DMS53 (cell line): Measurements from ENCODE around the gene ATP9B.
"Not testable (repeated sequence)": the region's sequence is repeated elsewhere in the genome, so short reads cannot be mapped to it uniquely, and the experiment has no call there.

Experiments
- DNase-seq: peaks from one replicate; lab custom pipeline; 2025; lab: John Stamatoyannopoulos, UW

ATP9B gene

DNA sequence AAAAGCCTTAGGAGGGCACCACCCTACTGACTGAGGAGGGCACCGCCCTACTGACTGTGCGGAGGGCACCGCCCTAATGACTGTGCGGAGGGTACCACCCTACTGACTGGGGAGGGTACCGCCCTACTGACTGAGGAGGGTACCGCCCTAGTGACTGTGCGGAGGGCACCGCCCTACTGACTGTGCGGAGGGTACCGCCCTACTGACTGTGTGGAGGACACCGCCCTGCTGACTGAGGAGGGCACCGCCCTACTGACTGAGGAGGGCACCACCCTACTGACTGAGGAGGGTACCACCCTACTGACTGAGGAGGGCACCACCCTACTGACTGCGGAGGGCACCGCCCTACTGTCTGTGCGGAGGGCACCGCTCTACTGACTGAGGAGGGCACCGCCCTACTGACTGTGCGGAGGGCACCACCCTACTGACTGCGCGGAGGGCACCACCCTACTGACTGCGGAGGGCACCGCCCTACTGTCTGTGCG, 176.4 kb downstream of the ATP9B start:
- DNase-seq, result no peak

- DNase-seq, result peak; percentile 93
These were observed 177.3 kb downstream of the ATP9B start for GRCh38 chr18:79246309-79247108.

DNA sequence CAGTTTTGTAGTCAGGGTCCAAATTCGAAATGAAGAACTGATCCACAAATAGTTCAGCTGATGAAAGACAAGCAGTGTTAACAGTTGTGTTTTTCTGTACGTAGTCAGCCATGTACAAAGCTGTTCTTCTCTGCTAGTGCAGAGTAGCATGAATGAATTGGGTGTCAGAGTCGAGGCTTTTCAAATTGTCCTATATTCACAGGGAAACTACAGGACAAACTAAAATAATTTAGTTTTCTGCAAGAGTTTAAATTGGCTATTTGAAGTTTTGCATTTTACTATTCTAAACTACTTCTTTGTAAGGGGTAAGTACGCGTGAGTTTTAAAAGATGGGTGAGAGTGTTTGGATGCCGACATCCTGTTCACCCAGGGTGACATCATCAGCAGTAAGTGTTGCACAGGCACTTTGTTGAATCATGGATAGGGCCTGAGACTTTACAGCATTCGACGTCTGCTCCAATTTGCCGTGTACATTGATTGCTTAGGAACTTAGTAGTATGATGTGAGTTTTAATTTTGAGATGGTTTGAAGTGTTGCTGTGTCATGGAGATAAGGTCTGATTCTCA, 179.4 kb downstream of the ATP9B start:
- no peak for DNase-seq

DNA sequence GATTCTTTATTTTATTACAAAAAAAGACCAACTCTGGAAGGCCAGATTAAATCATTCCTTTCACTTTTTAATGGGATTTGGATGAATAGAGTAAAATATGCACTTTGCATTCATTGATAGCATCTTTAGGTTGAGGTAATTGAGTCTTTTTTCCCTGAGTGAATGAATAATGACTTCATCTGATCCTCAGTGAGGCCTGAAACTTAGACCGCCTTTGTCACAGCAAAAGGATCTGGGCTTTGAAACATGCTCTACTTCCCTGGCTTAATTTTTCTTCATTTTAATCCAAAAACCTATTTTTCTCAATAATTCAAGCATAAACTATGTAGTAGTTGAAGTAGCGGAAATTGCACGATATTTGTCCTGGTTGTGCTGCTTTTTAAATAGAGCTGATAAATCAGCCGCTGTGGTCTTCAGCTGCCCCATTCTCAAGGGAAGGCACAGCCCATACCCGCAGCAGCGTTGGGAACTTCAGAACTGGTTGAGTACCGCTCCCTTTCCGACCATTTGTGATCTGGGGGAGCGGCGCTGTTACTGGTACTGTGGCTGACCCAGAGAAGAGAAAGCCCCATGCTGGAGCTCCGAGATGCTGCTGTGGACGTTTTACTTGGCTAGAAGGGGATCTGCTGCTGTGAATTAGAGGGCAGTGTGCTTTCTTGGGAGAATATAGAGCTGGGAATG, 181.2 kb downstream of the ATP9B start:
- no peak for DNase-seq

GRCh38 chr18:79251021-79251420, 181.8 kb downstream of the ATP9B start:
- no peak for DNase-seq

GRCh38 chr18:79252904-79253633, 183.9 kb downstream of the ATP9B start:
- no peak for DNase-seq

GRCh38 chr18:79257480-79257879, 188.3 kb downstream of the ATP9B start:
- no peak for DNase-seq

GRCh38 chr18:79258447-79258846, 189.3 kb downstream of the ATP9B start:
- no peak for DNase-seq

GRCh38 chr18:79259218-79259617, 190.0 kb downstream of the ATP9B start:
- DNase-seq, result no peak

DNA sequence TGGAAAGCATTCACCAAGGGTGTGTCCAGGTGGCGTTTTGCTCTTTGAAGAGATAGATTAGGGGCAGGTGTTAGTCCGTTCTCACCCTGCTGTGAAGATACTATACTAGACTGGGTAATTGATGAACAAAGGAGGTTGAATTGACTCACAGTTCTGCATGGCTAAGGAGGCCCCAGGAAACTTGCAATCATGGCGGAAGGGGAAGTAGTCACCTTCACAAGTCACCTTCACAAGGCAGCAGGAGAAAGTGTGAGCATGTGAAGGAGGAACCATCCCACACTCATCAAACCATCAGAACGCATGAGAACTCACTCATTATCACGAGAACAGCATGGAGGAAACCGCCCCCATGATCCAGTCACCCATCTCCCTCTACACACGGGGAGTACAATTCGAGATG, 190.8 kb downstream of the ATP9B start:
- no peak for DNase-seq

DNA sequence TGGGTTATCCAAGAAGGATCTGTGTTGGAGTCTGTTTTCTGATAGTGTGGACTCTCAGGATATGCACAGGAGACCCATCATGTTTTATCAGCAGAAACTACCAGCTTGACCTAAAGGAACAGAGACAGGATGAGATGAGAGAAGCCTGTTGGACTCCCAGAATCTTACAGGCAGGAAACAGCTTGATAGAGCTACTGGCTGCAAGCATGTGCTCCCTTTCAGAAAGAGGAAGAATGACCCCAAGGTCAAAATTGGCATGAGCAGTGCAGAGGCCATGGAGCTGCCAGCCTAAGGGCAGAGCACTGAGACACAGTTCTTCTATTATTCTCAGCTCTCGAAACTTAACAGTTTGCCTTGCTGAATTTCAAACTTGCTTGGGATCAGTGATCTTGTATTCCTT, 191.3 kb downstream of the ATP9B start:
- DNase-seq, result no peak

- not testable (repeated sequence) for DNase-seq
These were observed 195.9 kb downstream of the ATP9B start for GRCh38 chr18:79265068-79265467.

DNA sequence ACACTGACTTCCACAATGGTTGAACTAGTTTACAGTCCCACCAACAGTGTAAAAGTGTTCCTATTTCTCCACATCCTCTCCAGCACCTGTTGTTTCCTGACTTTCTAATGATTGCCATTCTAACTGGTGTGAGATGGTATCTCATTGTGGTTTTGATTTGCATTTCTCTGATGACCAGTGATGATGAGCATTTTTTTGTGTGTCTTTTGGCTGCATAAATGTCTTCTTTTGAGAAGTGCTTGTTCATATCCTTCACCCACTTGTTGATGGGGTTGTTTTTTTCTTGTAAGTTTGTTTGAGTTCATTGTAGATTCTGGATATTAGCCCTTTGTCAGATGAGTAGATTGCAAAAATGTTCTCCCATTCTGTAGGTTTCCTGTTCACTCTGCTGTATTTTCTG, 202.6 kb downstream of the ATP9B start:
- DNase-seq, result not testable (repeated sequence)

- DNase-seq, result no peak
These were observed 203.7 kb downstream of the ATP9B start for GRCh38 chr18:79272916-79273315.

- no peak for DNase-seq
These were observed 205.6 kb downstream of the ATP9B start for GRCh38 chr18:79274823-79275222.

DNA sequence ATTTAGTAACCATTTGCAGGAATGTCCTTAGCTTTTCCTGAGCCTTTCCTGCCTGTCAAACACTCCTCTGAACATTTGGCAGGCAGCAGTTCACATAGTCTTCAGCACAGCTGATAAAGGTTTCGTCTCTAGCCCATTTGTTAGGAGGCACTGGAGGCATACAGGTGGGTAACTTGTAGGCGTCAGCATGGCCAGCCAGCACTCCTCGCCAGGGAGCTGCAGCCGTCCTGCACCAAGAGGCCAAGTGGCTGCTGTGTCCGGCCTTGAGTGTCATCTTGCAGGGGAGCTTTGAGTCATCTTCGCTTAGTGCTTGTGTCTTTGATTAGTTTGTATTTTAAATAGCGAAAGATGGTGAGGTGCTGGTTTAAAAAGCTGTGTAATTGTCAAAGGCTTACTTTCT, 206.3 kb downstream of the ATP9B start:
- no peak for DNase-seq

GRCh38 chr18:79275992-79276391, 206.8 kb downstream of the ATP9B start:
- DNase-seq, result no peak

GRCh38 chr18:79278896-79279295, 209.7 kb downstream of the ATP9B start:
- no peak for DNase-seq

DNA sequence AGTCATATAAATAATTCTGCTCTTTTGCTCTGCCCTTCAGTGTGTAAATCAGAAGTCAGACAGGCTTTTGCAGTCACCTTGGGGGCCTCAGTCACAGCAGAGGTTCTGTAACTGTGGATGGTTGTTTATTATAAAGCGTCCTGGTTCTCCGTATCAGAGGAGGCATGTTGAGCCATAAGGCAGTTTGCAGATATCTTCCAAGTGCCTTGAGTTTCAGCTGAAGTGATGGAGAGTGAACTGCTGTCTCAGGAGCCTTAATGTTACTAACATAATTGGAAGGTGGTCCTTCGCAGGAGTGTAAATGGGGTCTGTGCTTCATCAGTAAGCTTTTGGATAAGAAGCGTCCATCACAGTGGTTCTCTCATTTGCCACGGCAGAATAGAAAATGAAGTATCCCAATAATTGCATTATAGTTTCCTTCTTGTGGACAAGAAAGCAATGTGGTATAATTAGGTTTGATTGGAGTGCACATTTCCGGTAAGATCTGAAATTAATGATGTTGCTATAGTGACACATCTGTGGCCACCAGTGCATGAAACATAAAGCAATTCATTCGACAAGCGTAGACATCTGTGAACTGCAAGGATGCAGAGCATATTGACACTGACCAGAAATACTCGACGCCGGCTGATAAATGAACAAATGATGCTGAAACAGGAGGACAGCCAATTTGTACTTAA, 214.1 kb downstream of the ATP9B start:
- no peak for DNase-seq

- no peak for DNase-seq
These were observed 214.7 kb downstream of the ATP9B start for GRCh38 chr18:79283929-79284328.

GRCh38 chr18:79285191-79285590, 216.0 kb downstream of the ATP9B start:
- not testable (repeated sequence) for DNase-seq

DNA sequence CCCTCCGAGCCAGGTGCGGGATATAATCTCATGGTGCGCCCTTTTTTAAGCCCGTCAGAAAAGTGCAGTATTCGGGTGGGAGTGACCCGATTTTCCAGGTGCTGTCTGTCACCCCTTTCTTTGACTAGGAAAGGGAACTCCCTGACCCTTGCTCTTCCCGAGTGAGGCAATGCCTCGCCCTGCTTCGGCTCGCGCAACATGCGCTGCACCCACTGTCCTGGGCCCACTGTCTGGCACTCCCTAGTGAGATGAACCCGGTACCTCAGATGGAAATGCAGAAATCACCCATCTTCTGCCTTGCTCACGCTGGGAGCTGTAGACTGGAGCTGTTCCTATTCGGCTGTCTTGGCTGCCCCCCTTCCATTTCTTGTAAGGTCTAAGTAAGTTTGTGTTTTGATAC, 221.2 kb downstream of the ATP9B start:
- not testable (repeated sequence) for DNase-seq
